Measurements from ENCODE around the gene CNP. TPM values are rescaled to one million over a fixed set of nuclear protein-coding genes. Genes with fewer than 3 reads are reported as not detected.

Gene CNP
- total RNA-seq, 1 donor from 2014 or later, result 81.6 TPM

DNA sequence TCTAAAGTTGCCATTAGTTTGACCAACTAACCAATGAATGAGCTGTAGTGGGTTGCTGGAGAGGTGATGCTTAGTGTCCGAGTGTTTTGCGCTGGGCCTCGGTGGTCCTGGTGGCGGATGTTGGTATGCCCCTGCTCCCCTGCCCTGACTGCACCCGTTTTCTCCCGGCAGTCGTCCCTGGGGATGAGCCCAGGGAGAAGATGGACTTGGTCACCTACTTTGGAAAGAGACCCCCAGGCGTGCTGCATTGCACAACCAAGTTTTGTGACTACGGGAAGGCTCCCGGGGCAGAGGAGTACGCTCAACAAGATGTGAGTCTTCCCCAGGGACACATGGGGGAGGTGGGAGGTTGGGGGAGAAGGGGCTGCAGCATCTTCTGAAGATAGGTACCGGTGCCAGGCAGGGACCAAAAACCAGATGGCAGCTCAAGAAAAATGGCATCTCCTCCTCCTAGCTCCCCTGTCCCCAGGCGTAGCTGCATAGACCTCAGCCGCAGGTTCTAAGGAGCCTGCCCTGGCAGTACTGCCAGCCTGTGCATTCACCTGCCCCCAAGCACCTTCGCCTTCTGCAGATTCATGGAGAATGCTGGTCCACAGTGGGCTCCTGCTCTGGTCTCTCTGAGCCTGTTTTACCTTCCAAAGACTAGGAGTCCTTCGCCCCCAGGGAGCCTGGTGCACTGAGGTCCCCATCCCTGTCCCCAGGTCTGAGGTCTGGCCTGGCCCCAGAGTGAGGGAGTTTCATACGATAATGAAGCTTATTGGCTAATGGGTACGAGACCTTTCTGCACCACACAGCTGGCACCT is 5.3 kb downstream of the CNP start:
- peaks cover 23% of the 10 kb centered on the region for H3K4me1 Mint-ChIP-seq
- intact Hi-C loops (cut with micrococcal nuclease), result no loop called here
- peak overlapping the region; percentile 62 for H3K27ac Mint-ChIP-seq
- H3K9me3 Mint-ChIP-seq, result no peaks in the 10 kb centered on the region
- peaks cover 61% of the 10 kb centered on the region for H3K36me3 Mint-ChIP-seq (ENCODE audit: low read depth)
- DNase-seq, result no peak
- H3K4me3 Mint-ChIP-seq, result no peak overlapping the region
- no peaks in the 10 kb centered on the region for H3K27me3 Mint-ChIP-seq

DNA sequence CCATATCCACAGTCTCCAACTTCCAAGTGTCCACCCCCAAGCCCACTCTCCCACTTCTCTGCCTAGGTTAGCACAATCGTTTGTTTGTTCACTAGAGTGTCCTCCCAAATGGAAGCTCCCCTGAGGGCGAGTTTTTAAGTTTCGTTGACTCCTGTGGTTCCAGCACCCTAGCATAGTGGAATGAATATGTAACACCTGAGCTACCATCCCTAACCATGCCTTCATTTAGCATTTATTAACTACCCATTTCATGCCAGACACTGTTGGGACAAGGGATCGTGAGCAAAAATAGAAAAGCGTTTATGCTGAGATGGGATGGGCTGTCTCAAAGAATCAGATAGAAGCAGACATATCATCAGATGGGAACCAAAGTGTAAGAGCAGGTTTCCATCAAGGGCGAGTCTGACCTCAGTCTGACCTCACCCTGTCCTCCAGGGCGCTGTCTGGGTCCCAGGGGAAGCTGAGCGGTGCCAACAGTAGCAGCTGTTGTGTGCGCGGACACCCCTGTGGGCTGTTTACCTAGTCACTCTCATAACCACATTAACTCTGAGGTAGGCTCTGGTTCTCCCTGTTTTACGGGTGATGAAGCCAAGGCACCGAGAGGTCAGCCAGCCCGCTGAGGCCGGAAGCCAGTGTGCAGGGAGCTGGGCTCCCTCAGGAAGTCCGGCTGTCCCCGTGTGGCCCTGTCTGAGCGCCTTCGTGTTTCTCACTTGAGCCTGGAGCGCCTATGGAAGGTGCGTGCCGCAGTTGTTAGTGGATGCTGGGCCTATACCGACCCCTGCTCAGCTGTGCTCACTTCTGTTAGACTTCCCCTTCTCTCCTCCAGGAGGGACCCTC is 6.2 kb downstream of the CNP start:
- intact Hi-C loops (cut with micrococcal nuclease), result no loop called here
- DNase-seq, result no peak
- H3K4me3 Mint-ChIP-seq, result no peak overlapping the region
- no peaks in the 10 kb centered on the region for H3K27me3 Mint-ChIP-seq
- H3K36me3 Mint-ChIP-seq (ENCODE audit: low read depth), result peaks cover 64% of the 10 kb centered on the region
- H3K4me1 Mint-ChIP-seq, result peaks cover 17% of the 10 kb centered on the region
- H3K9me3 Mint-ChIP-seq, result no peaks in the 10 kb centered on the region
- peak overlapping the region; percentile 62 for H3K27ac Mint-ChIP-seq

DNA sequence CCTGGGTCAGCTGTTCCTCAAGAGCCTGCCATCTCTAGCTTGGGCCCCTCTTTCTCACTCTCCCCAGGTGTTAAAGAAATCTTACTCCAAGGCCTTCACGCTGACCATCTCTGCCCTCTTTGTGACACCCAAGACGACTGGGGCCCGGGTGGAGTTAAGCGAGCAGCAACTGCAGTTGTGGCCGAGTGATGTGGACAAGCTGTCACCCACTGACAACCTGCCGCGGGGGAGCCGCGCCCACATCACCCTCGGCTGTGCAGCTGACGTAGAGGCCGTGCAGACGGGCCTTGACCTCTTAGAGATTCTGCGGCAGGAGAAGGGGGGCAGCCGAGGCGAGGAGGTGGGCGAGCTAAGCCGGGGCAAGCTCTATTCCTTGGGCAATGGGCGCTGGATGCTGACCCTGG is 6.8 kb downstream of the CNP start:
- DNase-seq, result no peak
- H3K27me3 Mint-ChIP-seq, result no peaks in the 10 kb centered on the region
- H3K9me3 Mint-ChIP-seq, result no peaks in the 10 kb centered on the region
- intact Hi-C loops (cut with micrococcal nuclease), result no loop called here
- H3K36me3 Mint-ChIP-seq (ENCODE audit: low read depth), result peaks cover 67% of the 10 kb centered on the region
- no peak overlapping the region for H3K27ac Mint-ChIP-seq
- H3K4me3 Mint-ChIP-seq, result no peak overlapping the region
- H3K4me1 Mint-ChIP-seq, result peaks cover 16% of the 10 kb centered on the region

DNA sequence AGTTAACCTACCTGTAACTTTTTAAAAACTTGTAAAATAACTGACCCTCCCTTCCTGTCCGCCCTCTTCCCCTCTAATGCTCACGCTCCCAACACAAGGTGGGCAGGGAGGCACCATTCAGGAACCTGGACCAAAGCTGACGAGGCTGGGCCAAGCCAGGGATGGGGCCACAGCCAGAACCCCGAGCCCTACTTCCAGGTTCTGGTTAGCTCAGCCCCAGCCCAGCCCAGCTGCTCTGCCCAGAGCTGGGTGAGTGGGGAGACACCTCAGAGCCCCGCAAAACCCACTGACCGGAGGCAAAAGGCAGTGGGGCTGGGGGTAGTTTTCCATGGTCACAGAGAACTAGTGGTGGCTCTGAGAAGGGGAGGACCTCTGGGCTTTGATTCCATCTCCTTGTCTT is 7.4 kb downstream of the CNP start:
- Mint-ChIP-seq H3K4me3 (no peak overlapping the region), H3K4me1 (peaks cover 16% of the 10 kb centered on the region), H3K9me3 (no peaks in the 10 kb centered on the region), H3K27me3 (no peaks in the 10 kb centered on the region), H3K36me3 (ENCODE audit: low read depth) (peaks cover 68% of the 10 kb centered on the region), H3K27ac (no peak overlapping the region)
- no peak for DNase-seq
- intact Hi-C loops (cut with micrococcal nuclease), result no loop called here

DNA sequence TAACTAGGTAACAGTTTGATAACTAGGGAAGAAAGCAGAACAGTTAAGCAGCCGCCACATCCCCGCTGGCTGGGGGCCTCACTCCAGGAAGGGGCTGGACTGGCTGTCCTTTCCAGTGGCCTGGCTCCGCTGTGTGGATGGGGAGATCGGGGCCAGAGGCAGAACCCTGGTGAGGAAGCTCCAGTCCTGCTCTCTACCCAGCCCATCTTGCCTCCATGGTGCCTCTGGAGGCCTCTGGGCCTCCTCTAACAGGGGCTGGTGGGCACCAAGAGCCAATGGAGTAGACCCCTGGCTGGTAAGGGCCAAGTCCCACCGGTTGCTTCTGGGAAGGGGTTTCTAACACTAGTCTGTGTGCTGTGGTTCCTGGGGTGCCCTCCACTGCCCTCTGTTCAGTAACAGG is 8.1 kb downstream of the CNP start:
- Mint-ChIP-seq H3K4me3 (no peak overlapping the region), H3K36me3 (ENCODE audit: low read depth) (peaks cover 65% of the 10 kb centered on the region), H3K27me3 (no peaks in the 10 kb centered on the region), H3K27ac (no peak overlapping the region), H3K9me3 (no peaks in the 10 kb centered on the region), H3K4me1 (peaks cover 12% of the 10 kb centered on the region)
- DNase-seq, result no peak
- intact Hi-C loops (cut with micrococcal nuclease), result no loop called here

DNA sequence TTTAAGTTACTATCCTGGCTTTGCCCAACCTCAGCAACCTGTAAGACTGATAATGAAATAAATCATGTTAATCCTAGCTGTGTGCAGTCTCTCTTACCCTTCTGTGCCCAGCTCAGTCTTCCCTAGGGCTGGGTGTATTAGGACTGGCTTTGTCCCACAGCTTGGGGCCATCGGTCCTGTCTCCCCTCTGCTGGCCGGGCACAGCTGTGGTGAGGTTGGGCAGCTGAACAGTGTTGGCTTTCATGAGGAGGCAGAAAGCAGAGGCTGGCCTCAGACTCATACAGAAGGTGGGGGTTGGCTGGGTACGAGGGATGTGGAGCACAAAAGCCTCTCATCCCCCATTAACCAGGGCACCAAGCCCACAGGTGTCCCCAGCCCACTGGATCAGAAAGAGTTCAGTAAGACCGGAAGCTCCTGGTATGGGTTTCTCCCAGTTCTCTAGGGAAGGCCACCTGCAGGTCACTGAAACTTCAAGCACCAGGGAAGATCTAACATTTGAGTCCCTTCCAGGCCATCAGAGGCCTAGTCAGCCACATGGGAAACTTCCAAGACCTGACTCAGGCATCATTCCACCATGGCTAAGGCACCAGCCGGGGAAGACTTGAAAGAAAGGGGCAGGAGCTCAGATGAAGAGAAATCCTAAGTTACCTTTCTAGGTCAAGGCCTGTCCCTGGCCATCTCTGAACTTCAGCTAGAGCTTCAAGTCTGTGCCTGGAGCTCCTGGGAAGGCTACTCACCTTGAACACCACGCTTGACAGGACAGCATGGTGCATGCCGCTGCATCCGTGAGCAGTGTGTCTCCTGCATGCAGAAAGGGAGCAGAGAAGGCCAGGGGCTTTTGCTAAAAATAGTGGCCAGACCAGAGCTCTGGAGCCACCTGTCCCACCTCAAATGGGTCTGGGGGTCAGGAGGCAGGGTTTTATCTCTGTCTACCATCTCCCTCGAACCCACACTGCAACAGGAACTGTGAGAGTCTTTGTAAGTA is 8.8 kb downstream of the CNP start:
- H3K27me3 Mint-ChIP-seq, result no peaks in the 10 kb centered on the region
- peaks cover 10% of the 10 kb centered on the region for H3K4me1 Mint-ChIP-seq
- no peak for DNase-seq
- intact Hi-C loops (cut with micrococcal nuclease), result no loop called here
- no peak overlapping the region for H3K27ac Mint-ChIP-seq
- no peak overlapping the region for H3K4me3 Mint-ChIP-seq
- H3K9me3 Mint-ChIP-seq, result no peaks in the 10 kb centered on the region
- peaks cover 68% of the 10 kb centered on the region for H3K36me3 Mint-ChIP-seq (ENCODE audit: low read depth)

DNA sequence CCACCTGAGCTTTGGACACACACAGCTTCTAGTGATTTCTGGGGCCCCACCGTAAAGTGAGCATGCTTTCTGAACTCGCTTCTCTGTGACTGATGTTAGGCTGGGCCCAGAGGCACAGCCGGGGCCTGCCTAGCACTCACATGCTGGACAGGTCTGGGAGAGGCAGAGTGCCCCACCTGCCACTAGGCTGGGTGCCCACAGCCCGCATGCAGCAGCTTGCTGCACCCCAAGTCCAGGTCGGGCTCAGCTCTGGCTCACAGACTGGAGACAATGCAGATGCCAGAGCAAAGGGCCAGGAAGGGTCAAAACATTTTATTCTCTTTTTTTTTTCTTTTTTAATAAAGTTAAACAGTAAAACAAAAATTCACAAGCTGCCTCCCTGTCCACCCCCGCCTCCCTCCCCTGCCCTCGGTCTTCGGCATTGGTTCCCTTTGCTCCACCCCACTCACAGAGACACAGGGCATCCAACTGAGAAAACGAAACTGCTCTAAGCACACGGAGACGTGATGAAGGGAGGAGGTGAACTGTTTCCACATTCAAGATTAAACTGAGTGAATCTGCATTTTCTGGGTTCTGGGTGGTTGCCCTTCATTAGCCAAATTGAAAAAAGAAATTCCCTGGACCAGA is 9.7 kb downstream of the CNP start:
- peaks cover 68% of the 10 kb centered on the region for H3K36me3 Mint-ChIP-seq (ENCODE audit: low read depth)
- no peak for DNase-seq
- no peak overlapping the region for H3K4me3 Mint-ChIP-seq
- intact Hi-C loops (cut with micrococcal nuclease), result no loop called here
- H3K9me3 Mint-ChIP-seq, result no peaks in the 10 kb centered on the region
- H3K27ac Mint-ChIP-seq, result peak overlapping the region; percentile 19
- H3K4me1 Mint-ChIP-seq, result peaks cover 6% of the 10 kb centered on the region
- no peaks in the 10 kb centered on the region for H3K27me3 Mint-ChIP-seq

DNA sequence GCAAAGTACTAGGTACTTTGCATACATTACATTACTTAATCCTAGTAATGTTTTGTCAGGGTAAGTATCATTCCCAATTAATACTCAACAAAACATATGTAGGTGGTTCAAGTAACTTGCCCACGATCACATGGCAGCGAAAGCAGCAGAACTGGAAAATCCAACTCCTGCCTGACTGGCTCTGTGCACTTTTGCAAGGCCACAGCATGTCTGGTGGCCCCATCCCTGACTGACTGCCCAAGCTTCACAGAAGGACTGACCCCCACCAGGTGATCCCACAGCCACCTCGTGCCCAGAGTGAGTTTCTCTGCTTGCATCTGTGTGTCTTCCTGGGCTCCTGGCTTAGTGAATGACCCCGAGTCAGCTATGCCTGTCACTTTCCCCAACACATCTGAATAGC is 11.4 kb downstream of the CNP start:
- DNase-seq, result no peak
- H3K27ac Mint-ChIP-seq, result peak overlapping the region; percentile 51
- intact Hi-C loops (cut with micrococcal nuclease), result no loop called here
- H3K9me3 Mint-ChIP-seq, result no peaks in the 10 kb centered on the region
- H3K4me3 Mint-ChIP-seq, result no peak overlapping the region
- H3K4me1 Mint-ChIP-seq, result peaks cover 3% of the 10 kb centered on the region
- H3K36me3 Mint-ChIP-seq (ENCODE audit: low read depth), result peaks cover 72% of the 10 kb centered on the region
- no peaks in the 10 kb centered on the region for H3K27me3 Mint-ChIP-seq

DNA sequence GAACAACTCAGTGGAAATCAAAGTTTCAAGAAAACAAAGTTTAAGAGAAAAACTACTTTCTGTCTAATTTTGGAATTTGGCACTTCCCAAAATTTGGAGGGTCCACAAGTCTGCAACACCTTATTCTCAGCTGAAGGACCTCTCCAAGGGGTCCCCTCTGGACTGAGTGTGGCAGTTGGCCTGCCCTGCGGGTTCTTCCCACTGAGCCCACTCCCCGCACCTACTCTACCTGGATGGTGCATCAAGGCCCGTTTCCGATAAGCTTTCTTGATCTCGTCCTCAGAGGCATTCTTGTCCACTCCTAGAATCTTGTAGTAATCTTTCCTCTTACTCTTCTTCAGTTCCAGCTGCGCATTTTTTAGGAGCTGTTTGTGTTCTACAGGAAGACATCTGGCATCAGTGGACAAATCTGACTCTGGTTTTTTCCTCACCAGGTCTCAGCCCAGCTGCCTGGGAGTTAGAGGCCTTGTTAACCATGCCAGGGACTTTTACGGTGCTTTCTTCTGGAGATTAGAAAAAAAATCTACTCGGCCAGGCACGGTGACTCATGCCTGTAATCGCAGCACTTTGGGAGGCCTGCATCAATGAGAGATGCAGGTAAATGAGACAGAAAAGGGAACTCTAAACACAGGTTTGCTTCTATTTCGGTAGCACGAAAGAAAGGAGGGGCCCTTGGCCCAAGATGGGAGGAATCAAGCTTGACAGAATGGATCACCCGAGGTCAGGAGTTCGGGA is 15.6 kb downstream of the CNP start:
- peaks cover 3% of the 10 kb centered on the region for H3K4me1 Mint-ChIP-seq
- no peaks in the 10 kb centered on the region for H3K27me3 Mint-ChIP-seq
- no peak for DNase-seq
- intact Hi-C loops (cut with micrococcal nuclease), result no loop called here
- H3K4me3 Mint-ChIP-seq, result no peak overlapping the region
- peaks cover 74% of the 10 kb centered on the region for H3K36me3 Mint-ChIP-seq (ENCODE audit: low read depth)
- no peak overlapping the region for H3K27ac Mint-ChIP-seq
- no peaks in the 10 kb centered on the region for H3K9me3 Mint-ChIP-seq

DNA sequence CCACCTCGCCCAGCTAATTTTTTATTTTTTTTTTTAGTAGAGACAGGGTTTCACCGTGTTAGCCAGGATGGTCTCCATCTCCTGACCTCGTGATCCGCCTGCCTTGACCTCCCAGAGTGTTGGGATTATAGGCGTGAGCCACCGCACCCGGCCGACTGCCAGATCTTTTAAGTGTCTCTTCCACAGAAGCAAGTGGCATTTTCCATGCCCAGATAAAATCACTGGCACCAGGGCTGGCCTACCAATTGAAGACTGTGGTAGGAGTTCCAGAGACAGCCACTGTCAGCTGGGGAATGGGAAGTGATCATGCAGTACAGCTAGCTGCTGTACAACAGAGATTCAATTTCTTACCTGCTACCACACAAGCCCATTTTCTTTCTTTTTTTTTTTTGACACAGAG is 17.9 kb downstream of the CNP start:
- Mint-ChIP-seq H3K36me3 (ENCODE audit: low read depth) (peaks cover 82% of the 10 kb centered on the region), H3K27ac (no peak overlapping the region), H3K27me3 (no peaks in the 10 kb centered on the region), H3K4me1 (no peaks in the 10 kb centered on the region), H3K9me3 (no peaks in the 10 kb centered on the region), H3K4me3 (no peak overlapping the region)
- no peak for DNase-seq
- intact Hi-C loops (cut with micrococcal nuclease), result no loop called here

DNA sequence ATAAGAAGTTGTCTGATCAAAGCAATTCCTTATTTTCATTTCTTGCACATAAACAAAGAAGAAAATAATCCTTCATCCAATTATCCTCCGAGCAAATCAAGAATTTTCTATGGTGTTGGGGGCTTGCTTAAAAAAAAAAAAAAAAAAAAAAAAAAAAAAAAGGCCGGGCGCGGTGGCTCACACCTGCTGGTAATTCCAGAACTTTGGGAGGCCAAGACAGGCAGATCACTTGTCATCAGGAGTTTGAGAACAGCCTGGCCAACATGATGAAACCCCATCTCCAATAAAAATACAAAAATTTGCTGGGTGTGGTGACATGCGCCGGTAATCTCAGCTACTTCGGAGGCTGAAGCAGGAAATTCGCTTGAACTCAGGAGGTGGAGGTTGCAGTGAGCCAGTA is 19.3 kb downstream of the CNP start:
- H3K27me3 Mint-ChIP-seq, result no peaks in the 10 kb centered on the region
- H3K36me3 Mint-ChIP-seq (ENCODE audit: low read depth), result peaks cover 82% of the 10 kb centered on the region
- no peak overlapping the region for H3K4me3 Mint-ChIP-seq

DNA sequence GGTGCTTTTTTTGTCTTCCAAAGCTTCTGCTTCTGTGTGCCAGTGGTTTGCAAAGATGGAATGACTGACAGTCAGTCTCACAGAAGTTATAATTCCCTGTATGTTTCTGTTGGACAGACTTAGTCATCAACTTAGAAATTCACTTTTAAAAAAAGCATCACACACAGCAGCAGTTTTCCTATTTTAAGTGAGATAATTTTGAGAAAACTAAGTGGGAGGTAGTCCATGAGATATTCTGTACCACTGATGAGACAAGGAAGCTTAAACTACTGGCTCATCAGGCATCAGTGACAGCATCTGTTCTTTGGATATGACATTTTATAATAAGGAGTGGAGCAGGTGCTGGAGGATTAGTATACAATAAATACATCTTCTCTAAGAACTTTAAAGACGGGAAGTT is 20.0 kb downstream of the CNP start:
- intact Hi-C loops (cut with micrococcal nuclease), result no loop called here
- Mint-ChIP-seq H3K4me1 (no peaks in the 10 kb centered on the region), H3K4me3 (no peak overlapping the region), H3K9me3 (no peaks in the 10 kb centered on the region), H3K36me3 (ENCODE audit: low read depth) (peaks cover 83% of the 10 kb centered on the region), H3K27me3 (no peaks in the 10 kb centered on the region), H3K27ac (no peak overlapping the region)
- no peak for DNase-seq

More for the DNA sequence above, 19.3 kb downstream of the CNP start:
- intact Hi-C loops (cut with micrococcal nuclease), result no loop called here
- DNase-seq, result no peak
- Mint-ChIP-seq H3K4me1 (no peaks in the 10 kb centered on the region), H3K27ac (no peak overlapping the region), H3K9me3 (no peaks in the 10 kb centered on the region)

DNA sequence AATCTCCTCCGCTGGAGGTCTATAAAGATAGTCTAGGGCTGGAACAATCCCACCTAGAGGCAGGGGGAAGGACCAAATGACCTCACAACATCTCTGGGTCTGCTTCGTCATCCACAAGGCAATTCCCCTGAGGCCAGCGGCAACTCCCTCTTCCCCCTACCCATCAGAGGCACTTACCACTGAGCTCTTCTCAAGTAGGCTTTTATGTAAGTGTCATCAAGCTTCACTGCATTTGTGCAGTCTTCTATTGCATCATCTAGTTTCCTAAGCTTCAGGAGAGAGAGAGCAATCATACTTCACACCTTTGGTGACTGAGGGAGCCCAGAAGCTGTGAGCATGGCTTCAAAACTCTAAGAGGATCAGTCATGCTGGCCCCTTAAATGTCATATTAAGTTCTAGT is 21.0 kb downstream of the CNP start:
- peak overlapping the region; percentile 21 for H3K27ac Mint-ChIP-seq
- intact Hi-C loops (cut with micrococcal nuclease), result no loop called here
- H3K36me3 Mint-ChIP-seq (ENCODE audit: low read depth), result peaks cover 79% of the 10 kb centered on the region
- no peaks in the 10 kb centered on the region for H3K9me3 Mint-ChIP-seq
- no peak overlapping the region for H3K4me3 Mint-ChIP-seq
- no peak for DNase-seq
- no peaks in the 10 kb centered on the region for H3K4me1 Mint-ChIP-seq
- no peaks in the 10 kb centered on the region for H3K27me3 Mint-ChIP-seq
